GM08714 (cell line): ENCODE data around the gene LIMD2.

ENCODE experiments used
- H3K4me3 ChIP-seq: fragments of 200-500 bp; sonication (Bioruptor generic); 2 replicates; pipeline ENCODE4 v1.5.1; 2014; ENCODE audit warnings: mild to moderate bottlenecking, low read length, inconsistent platforms
- ZNF274 ChIP-seq: IDR thresholded peaks from 2 replicates; pipeline ENCODE4 v1.6.1; 2012; ENCODE audit warnings: mild to moderate bottlenecking, low read depth, low read length

LIMD2 gene

GRCh38 chr17:63696381-63696961 lies 3.5 kb downstream of the LIMD2 start:
- H3K4me3 ChIP-seq, result no peak overlapping the region; the same call in 1 of the 2 replicates
- no peak for TF ChIP-seq ZNF274

DNA sequence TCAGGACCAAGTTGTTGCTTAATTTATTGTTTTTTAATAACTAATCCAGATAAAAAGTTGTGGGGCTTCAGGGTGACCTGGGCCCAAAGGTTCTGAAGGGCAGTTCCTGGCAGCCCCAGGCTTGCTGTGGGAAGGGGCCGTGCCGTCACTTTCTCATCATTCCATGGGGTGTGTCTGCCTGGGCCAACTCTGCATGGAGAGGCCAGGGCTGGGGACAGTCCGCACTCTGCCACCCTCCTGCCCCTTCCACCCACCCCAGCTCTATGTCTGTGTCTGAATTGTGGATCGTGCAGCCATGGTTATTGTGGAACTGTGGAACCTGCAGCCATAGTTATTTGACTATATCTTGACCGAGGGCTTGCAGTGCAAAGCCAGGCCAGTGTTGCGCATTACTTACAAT lies 4.0 kb downstream of the LIMD2 start:
- no peak overlapping the region for H3K4me3 ChIP-seq
- TF ChIP-seq ZNF274, result no peak

- no peak for TF ChIP-seq ZNF274
These were observed 4.8 kb downstream of the LIMD2 start for GRCh38 chr17:63694950-63695773.

GRCh38 chr17:63694229-63694949 lies 5.5 kb downstream of the LIMD2 start:
- TF ChIP-seq ZNF274, result no peak
- H3K4me3 ChIP-seq, result no peak overlapping the region

More at GRCh38 chr17:63694950-63695773, 4.8 kb downstream of the LIMD2 start:
- H3K4me3 ChIP-seq, result no peak overlapping the region

- TF ChIP-seq ZNF274, result no peak
- no peak overlapping the region for H3K4me3 ChIP-seq
These were observed 6.4 kb downstream of the LIMD2 start for GRCh38 chr17:63693411-63694113.

GRCh38 chr17:63692195-63692816 lies 7.6 kb downstream of the LIMD2 start:
- TF ChIP-seq ZNF274, result no peak
- H3K4me3 ChIP-seq, result no peak overlapping the region

DNA sequence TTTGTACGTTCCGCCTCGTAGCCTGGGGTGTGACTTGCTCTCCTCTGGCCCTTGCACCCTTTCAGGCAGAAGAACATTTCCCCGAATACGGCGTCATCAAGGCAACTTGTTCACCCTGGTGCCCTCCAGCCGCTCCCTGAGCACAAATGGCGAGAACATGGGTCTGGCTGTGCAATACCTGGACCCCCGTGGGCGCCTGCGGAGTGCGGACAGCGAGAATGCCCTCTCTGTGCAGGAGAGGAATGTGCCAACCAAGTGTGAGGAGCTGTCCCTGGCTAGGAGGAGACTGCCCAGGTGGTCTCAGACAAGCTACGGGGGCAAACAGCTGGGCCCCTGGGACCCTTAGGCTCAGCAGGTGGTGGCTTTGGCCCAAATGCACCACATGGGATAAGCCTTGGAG lies 10.4 kb downstream of the LIMD2 start:
- no peak overlapping the region for H3K4me3 ChIP-seq
- TF ChIP-seq ZNF274, result no peak

DNA sequence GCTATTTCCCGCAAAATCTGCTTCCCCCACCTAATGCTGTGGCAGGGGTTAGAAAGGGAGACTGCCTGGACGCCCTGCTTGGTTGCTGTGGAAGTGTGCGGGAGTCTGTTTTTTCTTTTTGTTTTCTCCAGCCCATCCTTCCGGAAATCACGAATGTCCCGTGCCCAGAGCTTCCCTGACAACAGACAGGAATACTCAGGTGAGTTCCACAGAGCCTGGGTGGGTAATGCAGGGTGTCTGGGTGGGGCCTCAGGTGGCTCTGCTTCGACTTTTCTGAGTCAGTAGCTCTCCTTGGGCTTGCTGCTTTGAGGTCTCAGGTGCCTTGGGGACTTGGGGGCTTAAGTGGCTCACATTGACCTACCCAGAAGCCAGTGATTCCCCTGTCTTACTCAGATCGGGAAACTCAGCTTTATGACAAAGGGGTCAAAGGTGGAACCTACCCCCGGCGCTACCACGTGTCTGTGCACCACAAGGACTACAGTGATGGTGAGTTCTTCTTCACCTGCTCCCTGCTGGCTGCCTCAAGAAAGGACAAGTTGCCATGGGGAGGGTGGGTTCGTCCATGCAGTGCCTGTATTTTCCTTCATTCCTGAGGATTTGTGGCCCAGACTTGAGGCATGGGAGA lies 11.4 kb downstream of the LIMD2 start:
- TF ChIP-seq ZNF274, result no peak
- H3K4me3 ChIP-seq, result no peak overlapping the region

GRCh38 chr17:63686138-63686685 lies 13.7 kb downstream of the LIMD2 start:
- no peak overlapping the region for H3K4me3 ChIP-seq
- no peak for TF ChIP-seq ZNF274

- no peak for TF ChIP-seq ZNF274
- H3K4me3 ChIP-seq, result no peak overlapping the region
These were observed 14.3 kb downstream of the LIMD2 start for GRCh38 chr17:63685578-63685977.

- H3K4me3 ChIP-seq, result no peak overlapping the region
- no peak for TF ChIP-seq ZNF274
These were observed 14.9 kb downstream of the LIMD2 start for GRCh38 chr17:63685041-63685440.

DNA sequence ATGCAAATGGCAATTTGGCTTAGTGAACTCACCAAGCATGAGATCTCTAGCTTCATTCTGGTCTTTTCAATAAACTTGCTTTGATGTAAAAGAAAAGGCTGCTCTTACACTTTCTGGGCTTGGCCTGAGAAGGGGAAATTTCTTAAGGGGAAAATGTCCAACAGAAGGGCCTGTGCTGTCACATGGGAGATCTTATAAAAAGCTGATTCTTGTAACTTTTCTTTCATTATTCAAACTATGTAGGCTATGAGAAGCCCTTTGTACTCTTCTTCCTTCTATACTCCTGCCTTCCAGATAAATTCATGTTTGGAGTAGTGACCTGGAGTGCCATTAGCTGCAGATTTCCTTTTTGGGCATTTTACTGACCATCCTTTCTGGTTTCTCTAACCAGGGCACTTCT lies 16.9 kb downstream of the LIMD2 start:
- no peak for TF ChIP-seq ZNF274
- no peak overlapping the region for H3K4me3 ChIP-seq

- no peak for TF ChIP-seq ZNF274
- no peak overlapping the region for H3K4me3 ChIP-seq
These were observed 17.5 kb downstream of the LIMD2 start for GRCh38 chr17:63682441-63682840.
